Peyer's patch (tissue), 4 donors: Measurements from ENCODE around the gene BEX4.

Experiments used
- CTCF ChIP-seq, 6 experiments: fragments of 450-650 bp in 4 of 6; fragments of 200-600 bp in 2 of 6; sonication (generic) in 1 of 6; IDR thresholded peaks; one replicate each; pipeline ENCODE4 v1.5.1; 2017 to 2019; ENCODE audit warnings: antibody characterized with exemption in 6 of 6, mild to moderate bottlenecking in 3 of 6, moderate library complexity in 1 of 6
- POLR2A ChIP-seq, 2 donors: fragments of 450-650 bp; IDR thresholded peaks; one replicate each; pipeline ENCODE4 v1.5.1; 2017; ENCODE audit warnings: antibody characterized with exemption in 2 of 2, mild to moderate bottlenecking in 2 of 2, moderate library complexity in 2 of 2

DNA sequence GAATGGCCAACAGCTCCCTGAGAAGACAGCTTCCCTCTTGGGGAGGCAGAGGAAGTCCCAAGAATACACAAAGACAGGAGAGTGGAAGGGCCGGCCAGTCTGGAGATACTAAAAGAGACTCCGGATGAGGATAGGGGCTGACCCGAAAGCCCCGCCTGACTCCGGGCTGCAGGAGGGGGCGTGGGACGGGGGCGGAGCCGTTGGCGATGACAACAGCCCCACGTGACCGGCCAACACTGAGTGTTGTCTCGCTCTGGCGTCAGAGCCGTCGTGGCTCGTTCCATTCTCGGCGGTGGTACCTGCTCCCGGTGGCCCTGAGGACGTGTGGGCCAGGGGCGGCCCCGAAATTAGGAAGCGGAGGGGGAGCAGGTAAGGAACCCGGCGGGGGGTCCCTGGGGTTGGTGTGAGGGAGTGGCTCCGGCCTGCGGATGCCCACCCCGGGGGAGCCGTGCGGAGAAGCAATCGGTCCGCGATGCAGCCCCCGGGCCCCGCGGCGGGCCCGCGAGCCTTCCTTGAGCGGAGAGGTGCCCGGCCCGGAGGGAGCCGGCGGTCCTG, at the start of gene BEX4:
- TF ChIP-seq CTCF (IDR thresholded peaks at IDR 0.05) (no peak), POLR2A (IDR thresholded peaks at IDR 0.05) (peak; percentile 62 to 71)
